ENCODE data around the gene MICU1.
"Not testable (repeated sequence)": the region's sequence is repeated elsewhere in the genome, so short reads cannot be mapped to it uniquely, and the experiment has no call there.

MICU1 gene, protein sequence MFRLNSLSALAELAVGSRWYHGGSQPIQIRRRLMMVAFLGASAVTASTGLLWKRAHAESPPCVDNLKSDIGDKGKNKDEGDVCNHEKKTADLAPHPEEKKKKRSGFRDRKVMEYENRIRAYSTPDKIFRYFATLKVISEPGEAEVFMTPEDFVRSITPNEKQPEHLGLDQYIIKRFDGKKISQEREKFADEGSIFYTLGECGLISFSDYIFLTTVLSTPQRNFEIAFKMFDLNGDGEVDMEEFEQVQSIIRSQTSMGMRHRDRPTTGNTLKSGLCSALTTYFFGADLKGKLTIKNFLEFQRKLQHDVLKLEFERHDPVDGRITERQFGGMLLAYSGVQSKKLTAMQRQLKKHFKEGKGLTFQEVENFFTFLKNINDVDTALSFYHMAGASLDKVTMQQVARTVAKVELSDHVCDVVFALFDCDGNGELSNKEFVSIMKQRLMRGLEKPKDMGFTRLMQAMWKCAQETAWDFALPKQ

DNA sequence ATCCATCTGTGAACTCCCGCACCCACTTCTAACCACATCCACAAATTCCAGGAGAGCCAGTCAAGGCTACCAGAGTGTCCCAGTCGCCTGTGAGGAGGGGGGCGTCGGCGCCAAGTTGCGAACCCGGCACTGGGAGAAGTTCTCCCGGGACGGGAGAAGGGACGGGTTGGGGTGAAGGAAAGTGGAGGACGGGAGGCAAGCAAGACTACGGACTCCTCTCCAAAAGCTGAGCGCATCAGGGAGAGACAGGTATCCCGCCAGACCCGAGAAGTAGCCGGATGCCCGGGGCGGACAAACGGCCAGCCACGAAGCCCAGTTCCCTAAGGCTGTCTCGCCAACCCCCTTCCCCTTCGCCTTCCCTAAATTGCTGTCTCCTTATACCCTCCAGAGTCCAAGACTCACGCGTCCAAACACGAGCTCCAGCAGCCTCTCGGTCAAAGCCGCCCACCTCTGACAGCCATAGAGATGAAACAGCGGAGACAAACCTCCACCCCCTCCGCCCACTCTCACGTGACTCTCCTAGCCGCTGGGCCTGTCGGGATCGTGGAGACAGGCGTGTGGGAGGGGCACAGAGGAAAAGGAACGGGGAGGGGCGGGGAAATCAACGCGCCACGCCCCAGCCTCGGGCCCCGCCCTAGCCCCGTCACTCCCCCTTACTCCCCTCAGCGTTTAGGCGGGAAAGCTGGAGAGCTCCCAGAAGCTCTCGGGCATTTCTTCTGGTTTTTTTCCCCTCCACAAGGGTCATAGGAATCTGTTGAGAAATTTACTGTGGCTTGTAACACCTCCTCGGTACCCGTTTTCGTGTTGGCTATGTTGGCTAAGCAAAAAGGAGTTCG lies at the start of gene MICU1:
Gene MICU1 (minus strand): TSS at position 472 of the 836 bp plus-strand sequence. CDS start 59,286 bp downstream, outside the sequence.
- peak; percentile 99 for DNase-seq

GRCh38 chr10:72674174-72674573 lies 48.3 kb upstream of the MICU1 start:
- not testable (repeated sequence) for DNase-seq

- no peak for DNase-seq
Measured at GRCh38 chr10:72673280-72673679, 47.4 kb upstream of the MICU1 start.

DNA sequence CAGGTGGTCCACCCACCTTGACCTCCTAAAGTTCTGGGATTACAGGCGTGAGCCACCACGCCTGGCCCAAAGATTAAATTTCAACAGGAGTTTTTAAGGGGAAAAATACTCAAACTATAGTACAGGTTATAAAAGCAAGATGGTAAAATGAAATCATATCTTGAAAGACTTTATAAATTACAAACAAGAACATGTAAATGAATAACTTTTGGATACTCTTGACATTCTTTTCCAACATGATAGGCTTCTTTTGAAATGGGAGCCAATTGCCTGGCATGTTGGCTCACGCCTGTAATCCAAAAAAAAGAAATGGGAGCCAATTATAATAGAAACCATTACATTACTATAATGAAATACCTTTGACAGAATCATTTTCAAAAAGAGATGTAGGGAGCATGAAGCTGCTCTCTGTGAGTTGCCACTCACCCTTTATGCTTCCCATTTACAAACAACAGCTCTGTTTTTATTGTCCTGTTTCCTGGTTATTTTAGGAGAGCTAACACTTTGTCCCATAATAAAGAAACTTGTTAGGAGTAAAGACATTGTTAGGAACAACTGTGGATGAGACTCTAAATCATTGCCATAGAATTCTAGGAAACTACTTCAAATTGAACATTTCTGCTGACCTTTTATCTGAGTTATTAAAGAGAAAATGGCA lies 41.5 kb upstream of the MICU1 start:
- DNase-seq = no peak

DNA sequence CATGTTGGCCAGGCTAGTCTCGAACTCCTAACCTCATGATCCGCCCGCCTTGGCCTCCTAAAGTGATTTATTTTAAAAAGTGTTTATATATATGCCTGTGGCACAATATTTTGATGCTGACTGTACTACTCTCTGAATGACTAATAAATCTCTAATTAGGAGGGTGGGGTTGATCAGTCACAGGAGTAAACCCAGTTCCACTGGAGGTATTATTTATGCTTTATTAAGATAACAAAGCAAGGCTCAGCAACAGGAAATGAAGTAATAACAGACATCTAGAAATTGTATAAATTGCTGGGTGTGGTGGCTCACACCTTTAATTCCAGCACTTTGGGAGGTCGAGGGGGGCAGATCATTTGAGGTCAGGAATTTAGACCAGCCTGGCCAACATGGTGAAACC lies 40.0 kb upstream of the MICU1 start:
- no peak for DNase-seq

DNA sequence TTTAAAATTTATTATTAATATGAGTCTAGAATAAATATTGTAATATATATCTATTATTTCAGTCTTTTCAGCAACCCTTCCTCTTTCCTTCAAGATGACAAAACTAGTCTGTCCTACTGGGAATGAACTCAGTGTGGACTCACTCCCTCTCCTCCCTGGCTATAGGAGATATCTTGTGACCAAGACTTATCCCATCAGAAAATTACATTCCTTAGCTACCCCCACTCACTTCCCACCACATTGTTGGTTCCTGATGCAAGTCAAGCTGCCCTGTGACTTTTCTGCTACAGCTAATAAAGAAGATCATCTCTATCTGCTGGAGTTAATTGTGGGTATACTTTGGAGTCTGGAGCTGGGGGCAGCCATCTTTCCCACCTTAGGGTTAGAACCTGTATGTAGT lies 38.1 kb upstream of the MICU1 start:
- DNase-seq = no peak

DNA sequence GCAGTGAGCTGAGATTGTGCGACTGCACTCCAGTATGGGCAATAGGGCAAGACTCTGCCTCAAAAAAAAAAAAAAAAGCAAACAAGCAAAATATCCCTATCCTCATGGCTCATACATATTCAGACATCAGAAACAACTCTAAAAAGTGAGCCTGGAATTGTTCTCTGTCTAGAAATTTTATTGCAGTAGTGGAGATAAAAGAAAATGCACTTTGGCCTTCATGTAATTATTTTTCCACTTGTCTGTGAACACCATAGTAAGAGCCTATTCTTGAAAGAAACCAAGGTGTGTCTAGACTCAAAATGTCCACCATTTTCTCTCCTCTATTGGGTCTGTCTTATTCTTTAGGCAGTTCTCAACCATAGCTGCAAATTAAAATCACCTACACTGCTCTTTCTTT lies 35.6 kb upstream of the MICU1 start:
- no peak for DNase-seq

GRCh38 chr10:72660220-72660619 lies 34.3 kb upstream of the MICU1 start:
- DNase-seq = no peak

DNA sequence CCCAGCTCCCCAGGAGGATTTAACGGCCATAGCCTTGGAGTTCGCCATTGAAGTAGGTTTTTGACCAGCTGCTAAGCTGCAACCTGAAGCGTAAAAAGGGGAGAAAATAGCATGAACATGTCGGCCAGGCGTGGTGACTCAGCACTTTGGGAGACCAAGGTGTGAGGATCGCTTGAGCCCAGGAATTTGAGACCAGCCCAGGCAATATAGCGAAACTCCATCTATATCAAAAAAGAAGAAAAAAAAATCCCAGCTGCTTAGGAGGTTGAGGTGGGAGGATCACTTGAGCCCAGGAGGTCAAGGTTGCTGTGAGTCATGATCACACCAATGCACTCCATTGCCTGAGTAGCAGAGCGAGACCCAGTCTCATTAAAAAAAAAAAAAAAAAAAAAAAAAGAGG lies 33.8 kb upstream of the MICU1 start:
- no peak for DNase-seq

DNA sequence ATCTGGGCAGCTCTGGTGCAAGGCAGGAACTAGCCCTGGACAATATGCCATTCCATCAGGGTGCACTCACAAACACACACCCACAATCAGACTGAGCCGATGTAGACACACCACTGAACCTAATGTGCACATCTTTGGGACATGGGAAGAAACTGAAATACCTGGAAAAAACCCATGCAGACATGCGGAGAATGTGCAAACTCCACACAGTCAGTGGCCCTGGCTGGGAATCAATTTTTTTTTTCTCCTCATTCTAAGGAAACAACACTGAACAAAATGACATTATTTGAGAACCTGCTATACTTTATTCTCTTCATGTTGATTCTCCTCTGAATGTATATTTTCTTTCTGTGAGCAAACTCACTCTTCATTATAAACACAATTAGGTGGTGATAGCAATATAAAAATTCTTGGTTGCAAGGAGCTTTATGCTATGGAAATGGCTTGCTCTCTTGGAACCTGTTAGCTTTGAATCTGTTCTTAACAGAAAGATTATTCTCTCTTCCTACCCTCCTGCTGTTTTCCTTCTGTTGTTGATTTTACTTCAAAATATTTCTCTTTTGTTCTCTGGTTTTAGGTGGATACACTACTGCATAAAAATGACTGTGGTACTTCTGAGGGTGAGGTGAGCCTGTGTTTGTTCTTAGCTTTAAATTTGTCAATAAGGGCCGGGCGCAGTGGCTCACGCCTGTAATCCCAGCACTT lies 33.0 kb upstream of the MICU1 start:
- DNase-seq = no peak

DNA sequence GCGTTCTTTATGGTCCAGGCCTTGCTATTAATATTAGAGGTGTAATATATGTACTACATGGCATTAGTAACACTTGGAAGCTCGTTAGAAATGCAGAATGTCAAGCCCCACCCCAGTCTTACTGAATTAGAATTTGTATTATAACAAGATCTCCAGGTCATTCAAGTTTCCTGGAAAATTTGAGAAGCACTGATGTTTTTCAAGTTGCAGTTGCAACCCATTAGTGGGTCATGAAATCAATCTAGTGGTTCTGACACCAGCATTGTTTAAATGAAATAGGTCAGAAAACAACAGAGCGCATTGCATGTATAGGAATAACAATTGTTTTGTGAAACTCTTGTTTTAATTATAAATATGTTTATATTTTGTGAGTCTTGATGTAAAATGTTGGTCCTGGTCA lies 28.8 kb upstream of the MICU1 start:
- DNase-seq = no peak

- no peak for DNase-seq
Measured at GRCh38 chr10:72653383-72654096, 27.7 kb upstream of the MICU1 start.

GRCh38 chr10:72649291-72649690 lies 23.4 kb upstream of the MICU1 start:
- no peak for DNase-seq

- DNase-seq = no peak
Measured at GRCh38 chr10:72648301-72648700, 22.4 kb upstream of the MICU1 start.

DNA sequence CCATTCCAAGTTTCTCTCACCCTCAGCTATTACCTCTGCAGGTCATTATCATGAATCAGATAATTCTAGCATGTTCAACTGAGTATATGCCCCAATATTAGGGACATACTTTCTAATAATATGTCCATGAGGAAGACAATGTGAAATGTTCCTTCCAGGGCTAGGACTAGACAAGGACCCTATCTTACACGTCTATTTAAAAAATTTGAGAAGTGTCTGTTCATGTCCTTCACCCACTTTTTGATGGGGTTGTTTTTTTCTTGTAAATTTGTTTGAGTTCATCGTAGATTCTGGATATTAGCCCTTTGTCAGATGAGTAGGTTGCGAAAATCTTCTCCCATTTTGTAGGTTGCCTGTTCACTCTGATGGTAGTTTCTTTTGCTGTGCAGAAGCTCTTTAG lies 21.1 kb upstream of the MICU1 start:
- not testable (repeated sequence) for DNase-seq

DNA sequence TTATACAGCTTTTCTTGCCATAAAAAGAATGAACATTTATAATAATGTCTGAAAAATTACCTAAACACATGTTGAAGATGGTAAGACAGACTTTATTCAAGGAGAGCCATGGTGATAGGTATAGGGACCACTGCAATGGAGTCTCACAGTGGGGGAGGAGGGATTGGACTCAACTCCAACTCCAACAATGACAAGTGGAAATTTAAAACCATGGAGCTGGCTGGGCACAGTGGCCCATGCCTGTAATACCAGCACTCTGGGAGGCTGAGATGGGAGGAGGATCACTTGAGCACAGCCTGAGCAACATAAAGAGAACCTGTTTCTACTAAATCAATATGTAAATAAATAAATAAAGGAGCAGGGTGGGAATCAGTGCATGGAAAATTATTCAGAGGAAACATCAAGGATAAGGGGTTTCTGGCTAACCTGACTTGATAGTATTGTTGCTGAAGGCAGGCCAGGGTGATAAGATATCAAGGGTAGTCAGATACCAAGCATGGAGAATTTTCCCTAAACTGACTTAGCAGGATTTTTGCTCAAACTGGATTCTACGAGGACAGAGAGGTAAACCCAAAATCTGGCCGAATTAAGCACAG lies 19.5 kb upstream of the MICU1 start:
- DNase-seq = no peak

- DNase-seq = no peak
Measured at GRCh38 chr10:72642318-72642717, 16.4 kb upstream of the MICU1 start.

- no peak for DNase-seq
Measured at GRCh38 chr10:72639441-72639873, 13.6 kb upstream of the MICU1 start.

DNA sequence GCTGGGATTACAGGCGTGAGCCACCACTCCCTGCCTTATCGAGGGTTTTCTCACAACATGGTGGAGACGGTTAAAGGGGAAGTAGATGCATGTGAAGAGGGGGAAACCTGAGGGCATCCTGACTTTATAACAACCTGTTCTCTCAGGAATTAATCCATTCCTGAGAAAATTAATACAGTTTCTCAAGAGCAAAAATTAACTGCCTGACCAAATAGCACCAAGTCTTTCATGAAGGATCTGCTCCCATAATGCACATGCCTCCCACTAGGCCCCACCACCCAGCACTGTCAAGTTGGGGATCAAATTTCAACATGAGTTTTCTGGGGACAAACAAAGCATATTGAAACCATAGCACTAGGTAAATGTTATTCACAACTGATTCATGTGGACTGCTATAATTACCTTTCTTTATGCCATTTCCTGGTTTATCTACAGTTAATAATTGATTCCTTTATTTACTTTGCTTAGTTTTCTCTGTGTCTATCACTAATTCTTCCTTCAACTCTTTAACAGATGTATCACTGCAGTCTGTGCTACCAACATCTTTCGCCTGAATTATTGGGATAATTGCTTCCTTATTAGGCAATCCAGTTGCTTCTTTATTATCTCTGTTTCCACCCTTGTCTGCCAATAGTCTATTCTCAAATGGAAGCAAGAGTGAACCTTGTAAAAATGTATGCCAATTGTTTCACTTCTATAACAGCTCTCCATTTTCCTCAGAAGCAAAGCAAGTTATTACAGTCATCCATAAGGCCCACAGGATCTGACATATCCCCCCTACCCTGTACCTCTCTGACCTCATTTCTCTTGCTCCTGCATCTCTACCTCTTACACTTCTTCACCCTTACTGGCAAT lies 12.9 kb upstream of the MICU1 start:
- no peak for DNase-seq

DNA sequence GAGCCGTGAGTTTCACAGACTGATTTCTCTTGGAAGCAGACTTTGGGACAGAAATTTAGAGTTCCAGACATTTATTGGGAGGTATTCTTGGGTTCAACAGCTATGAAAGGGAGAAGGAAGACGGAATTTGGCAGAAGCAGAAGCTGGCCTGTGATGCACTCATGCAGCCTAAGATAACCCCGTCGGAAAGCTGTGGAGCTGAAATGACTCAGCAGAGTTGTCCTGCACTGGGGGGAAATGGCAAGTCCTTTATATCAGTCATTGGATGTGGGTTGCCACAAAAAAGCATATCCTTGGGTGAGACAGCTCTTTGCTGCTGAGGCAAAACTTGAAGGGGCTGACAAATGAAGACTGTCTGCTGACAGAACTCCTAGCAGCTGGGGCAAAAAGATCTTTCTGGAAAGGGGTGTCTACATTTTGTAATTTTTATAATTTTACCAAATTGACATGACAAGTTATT lies 11.5 kb upstream of the MICU1 start:
- peak; percentile 98 for DNase-seq

- no peak for DNase-seq
Measured at GRCh38 chr10:72630144-72630543, 4.3 kb upstream of the MICU1 start.

Measured in OCI-M1 (cell line).